C4-2B (cell line): ENCODE results near the gene NPS.

ENCODE experiments used
- H3K27ac ChIP-seq: fragments of 450-650 bp; 2 replicates; pipeline ENCODE4 v1.5.1; 2017
- ZFX ChIP-seq: fragments of 450-650 bp; IDR thresholded peaks from 2 replicates; pipeline ENCODE4 v1.6.1; 2017
- TF ChIP-seq, protein P1 (sequence below): fragments of 450-650 bp; conservative IDR thresholded peaks from 2 replicates; pipeline ENCODE4 v1.5.1; 2017; ENCODE audit warnings: mild to moderate bottlenecking

Gene NPS

DNA sequence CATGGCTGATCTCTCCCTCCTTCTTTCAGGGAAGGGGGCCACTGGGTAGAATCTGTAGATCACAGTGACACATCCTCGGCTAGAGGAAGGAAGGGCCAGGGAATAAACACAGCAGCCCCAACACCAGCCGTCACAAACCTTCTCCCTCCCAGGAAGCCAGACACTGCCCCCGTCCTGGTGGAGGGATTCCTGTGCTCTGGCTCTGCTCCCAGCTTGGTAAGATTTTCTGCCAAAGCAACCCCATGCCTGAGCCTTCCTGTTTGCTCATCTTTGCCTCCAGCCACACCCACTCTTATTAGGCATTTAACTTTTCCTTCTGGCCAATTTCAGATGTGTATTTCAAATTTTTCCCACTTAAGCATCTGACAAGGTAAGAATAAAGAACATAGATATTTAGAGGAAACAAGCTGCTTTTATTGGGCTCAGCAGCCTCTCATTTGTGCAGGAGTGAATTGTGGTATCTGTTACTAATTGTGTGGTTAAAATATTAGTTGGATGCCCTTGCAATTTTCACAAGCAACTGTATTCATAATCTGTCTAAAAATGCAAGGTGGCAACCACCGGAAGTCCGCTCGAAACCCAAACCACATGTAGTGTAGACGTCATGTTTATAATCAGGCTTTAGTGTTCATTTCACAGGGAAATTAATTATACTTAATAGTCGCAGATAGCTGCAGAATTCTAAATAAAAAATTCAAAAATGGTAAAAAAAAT is 13.2 kb upstream of the NPS start:
- no peak overlapping the region for H3K27ac ChIP-seq
- no peak for TF ChIP-seq ZFX
- TF ChIP-seq, protein P1, sequence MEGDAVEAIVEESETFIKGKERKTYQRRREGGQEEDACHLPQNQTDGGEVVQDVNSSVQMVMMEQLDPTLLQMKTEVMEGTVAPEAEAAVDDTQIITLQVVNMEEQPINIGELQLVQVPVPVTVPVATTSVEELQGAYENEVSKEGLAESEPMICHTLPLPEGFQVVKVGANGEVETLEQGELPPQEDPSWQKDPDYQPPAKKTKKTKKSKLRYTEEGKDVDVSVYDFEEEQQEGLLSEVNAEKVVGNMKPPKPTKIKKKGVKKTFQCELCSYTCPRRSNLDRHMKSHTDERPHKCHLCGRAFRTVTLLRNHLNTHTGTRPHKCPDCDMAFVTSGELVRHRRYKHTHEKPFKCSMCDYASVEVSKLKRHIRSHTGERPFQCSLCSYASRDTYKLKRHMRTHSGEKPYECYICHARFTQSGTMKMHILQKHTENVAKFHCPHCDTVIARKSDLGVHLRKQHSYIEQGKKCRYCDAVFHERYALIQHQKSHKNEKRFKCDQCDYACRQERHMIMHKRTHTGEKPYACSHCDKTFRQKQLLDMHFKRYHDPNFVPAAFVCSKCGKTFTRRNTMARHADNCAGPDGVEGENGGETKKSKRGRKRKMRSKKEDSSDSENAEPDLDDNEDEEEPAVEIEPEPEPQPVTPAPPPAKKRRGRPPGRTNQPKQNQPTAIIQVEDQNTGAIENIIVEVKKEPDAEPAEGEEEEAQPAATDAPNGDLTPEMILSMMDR: no peak

DNA sequence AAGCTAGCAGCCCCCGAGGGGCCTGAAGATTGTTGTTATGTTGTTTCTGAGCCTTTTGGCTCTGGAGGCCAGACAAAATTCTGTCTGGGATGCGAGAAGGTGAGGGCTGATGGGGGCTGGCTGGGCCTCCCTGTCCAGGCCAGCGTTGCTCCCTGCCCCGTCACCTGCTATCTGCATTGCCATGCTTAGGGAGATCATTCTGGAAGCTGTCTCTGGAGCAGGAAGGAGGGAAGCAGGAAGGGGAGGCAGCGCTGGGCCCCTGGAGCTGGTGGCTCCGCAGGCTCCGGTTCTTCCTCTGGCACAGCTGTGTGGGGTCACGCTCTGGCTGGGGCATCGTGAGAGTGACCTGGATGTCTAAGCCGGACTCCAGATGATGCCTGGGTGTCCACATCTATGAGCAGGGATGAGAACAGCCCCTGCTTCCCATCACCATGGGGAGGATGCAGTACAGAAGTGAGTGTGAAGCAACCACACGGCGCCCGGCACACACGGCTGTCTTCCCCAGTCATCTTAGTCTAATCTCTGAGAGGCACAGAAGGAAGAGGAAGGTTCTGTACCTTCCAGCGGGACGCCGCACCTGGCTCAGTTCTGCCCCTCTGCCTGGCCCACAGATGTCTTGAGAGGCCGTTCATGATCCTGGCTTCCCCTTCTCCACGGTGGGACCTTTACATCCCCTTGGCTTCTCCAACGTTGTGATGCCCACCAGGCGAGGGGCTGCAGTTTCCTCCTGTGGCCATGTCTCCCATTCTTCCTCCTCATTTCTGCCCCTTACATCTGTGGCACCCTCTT is 11.9 kb upstream of the NPS start:
- TF ChIP-seq ZFX: no peak
- H3K27ac ChIP-seq: no peak overlapping the region

DNA sequence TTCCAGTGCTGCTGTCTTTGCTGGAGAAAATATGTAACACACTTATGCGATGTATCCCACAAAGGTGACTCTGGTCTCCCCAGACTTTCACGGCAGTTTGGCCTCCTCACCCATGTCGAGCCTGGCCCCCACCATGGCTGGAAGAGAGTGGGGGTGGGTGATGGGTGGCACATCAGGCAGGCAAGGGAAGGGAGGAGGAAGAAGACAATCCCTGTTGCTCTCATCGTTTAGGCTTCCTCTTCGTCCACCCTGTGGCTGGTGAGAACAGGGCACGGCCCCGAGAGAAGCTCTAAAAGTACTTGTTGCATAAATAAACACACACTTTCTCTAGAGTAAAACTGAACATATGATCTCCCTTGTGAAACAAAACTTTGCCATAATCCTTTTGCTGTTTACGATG is 11.2 kb upstream of the NPS start:
- no peak overlapping the region for H3K27ac ChIP-seq
- TF ChIP-seq, protein P1: no peak
- TF ChIP-seq ZFX: no peak

DNA sequence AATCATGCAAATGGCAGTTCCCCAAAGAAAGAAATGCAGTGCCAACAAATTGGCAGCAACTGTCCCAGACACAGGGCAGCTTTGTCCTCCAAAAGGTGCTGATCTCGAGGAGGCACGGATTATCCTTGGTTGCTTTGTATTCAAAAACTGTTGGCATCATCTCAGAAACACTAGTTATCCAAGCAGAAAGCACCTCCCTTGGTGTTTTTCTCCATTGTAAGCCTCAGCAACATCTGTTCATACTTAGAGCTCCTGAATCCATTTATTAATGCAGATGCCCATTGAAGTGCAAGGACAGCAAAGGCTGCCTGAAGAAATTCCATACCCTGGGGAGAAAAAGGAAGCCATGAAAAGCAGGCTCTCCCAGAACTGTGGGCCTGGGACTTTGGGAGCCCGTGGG is 1.1 kb upstream of the NPS start:
- no peak overlapping the region for H3K27ac ChIP-seq
- no peak for TF ChIP-seq ZFX
- TF ChIP-seq, protein P1: no peak

DNA sequence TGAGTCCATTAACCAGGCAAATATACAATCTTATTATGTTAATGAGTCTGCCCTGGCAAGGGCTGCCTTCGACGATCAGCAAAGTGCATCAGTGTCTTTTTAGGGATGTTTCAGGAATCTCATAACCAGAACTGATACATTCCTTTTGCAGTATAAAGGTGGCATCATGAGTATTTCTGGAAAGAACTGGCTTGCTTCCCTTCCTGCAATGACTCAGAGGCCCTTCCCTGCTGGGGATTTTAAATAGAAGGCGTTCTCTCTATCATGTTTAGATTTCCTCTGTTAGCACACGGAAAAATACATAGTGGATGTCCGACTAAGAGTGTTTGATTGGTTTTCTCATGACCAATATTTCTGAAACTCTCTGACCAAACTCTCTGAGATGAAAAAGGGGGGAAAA is 1.8 kb downstream of the NPS start:
- TF ChIP-seq ZFX: no peak
- TF ChIP-seq, protein P1: no peak
- H3K27ac ChIP-seq: no peak overlapping the region

DNA sequence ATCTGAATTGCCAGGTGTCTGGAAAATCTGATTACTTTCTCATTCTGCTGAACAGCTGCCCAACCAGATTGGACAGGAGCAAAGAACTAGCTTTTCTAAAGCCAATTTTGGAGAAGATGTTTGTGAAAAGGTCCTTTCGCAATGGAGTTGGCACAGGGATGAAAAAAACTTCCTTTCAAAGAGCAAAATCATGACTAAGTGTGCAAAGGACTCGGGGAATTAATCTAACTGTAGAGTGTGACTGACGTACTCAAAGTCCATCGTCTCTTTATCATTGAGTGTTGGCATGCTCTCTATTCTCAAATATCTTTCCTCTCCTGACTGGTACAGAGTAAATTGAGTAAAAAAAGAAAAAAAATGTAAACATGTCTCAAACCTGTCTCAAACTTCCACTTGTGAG is 3.3 kb downstream of the NPS start:
- no peak overlapping the region for H3K27ac ChIP-seq
- TF ChIP-seq ZFX: no peak
- TF ChIP-seq, protein P1: no peak

DNA sequence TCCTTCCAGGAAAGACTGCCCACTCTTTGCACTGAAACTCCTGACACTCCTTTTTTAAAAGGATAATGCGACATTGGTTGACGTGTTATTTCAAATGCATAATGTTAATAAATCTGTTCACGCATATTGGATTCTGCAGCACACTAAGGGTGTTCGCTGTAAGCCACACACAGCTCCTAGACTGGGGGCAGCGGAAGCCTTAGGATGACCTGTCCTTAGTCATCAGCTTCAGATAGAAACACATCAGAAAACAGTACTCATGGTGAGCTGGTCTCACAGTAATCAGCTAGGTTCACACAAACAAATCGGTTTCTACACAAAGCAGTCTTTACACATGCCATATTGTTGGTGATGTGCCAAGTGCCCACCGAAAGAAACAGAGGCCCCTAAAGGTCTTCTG is 4.3 kb downstream of the NPS start:
- H3K27ac ChIP-seq: no peak overlapping the region
- no peak for TF ChIP-seq ZFX
- TF ChIP-seq, protein P1: no peak
